ENCODE measurements around the gene KCNJ6. TPM values are rescaled to one million over a fixed set of nuclear protein-coding genes. Genes with fewer than 3 reads are reported as not detected.

The KCNJ6 gene
- total and polyA plus RNA-seq, 2 of the 8 experiments (the other 6 are each of a cell fraction or from before 2014, with no cell fraction given): 0.51 to 1.2 TPM

GRCh38 chr21:37742115-37742514 lies 174.1 kb downstream of the KCNJ6 start (continued):
- no peak for TF ChIP-seq JUND (IDR thresholded peaks at IDR 0.05; ENCODE audit: low read length)
- no peak for TF ChIP-seq CEBPB (IDR thresholded peaks at IDR 0.05; ENCODE audit: low read depth, low read length)
- no peak for TF ChIP-seq CHD7 (IDR thresholded peaks at IDR 0.05; ENCODE audit: insufficient replicate concordance, low read length)
- TF ChIP-seq SIRT6 (IDR thresholded peaks at IDR 0.05; ENCODE audit: low read length): no peak
- no peak for TF ChIP-seq NRF1 (IDR thresholded peaks at IDR 0.05; ENCODE audit: low read depth, low read length)
